Globus pallidus (tissue), 1 donor: ENCODE measurements around the gene ZNF681.
"Not testable (repeated sequence)": the region's sequence is repeated elsewhere in the genome, so short reads cannot be mapped to it uniquely, and the experiment has no call there.

ENCODE experiments used
- DNase-seq: peaks from one replicate; pipeline ENCODE4 v3.0.0-alpha.2; 2015; ENCODE audit warnings: low spot score

ZNF681 gene

DNA sequence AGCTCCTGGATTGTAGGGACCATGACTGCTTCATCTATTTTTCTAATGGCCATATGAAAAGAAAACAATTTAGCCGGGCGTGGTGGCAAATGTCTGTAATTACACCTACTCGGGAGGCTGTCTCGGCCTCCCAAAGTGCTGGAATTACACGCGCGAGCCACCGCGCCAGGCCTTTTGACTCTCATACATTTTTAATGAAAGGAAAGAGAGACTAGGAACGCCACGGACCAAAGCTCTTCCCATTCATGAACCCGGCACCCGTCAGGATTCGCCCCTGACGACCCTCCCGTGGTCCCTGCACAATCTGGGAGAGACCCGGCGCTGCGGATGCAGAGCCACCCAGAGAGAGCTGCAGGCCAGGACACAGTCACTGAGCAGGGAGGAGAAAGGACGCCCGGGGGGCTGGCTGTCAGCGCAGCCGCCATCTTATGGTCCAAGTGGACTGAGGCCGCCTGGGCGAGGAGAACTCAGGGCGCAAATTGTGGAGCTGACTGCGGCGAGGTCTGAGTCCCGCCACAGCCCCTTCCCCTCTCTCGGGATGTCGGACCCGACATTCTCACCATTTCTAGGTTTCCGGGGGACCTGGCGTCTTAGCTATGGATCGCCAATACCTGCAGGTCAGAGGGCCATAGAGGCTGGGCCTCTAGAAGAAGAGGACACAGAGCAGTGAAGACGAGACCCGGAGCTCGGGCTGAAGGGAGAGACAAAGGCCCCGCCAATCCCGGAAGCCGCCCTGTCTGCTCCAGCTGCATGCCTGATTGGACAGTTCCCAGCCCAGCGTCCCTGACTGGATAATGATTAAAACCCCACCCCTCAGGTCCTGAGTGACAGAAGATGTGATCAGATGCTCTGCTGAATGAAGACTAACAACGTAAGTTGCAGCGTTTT is at the start of gene ZNF681:
TSS of gene ZNF681 (minus strand) at position 705 of the 888 bp plus-strand sequence. CDS start at position 563, 142 bp downstream.
- DNase-seq = peak; percentile 88

- no peak for DNase-seq
Observed at GRCh38 chr19:23804676-23805075, 46.0 kb upstream of the ZNF681 start.

DNA sequence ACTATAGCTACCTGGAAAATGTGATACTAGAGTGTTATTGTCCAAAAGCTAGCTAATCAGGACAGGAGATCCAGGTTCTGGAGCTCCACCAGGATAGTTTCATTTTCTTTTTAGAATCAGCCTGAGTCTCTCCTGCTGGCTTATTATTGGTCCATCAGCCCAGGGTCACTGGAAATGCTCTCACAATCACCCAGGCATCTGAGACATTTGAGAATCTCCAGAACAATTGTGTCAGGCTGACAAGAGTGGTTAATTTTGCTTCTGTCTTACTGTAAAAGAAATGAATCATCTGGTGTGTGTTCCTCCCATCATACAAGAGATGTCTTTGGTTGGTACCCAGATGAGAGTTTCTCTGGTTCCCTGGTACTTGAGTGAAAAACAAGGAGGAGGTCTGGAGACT is 43.6 kb upstream of the ZNF681 start:
- DNase-seq = no peak

DNA sequence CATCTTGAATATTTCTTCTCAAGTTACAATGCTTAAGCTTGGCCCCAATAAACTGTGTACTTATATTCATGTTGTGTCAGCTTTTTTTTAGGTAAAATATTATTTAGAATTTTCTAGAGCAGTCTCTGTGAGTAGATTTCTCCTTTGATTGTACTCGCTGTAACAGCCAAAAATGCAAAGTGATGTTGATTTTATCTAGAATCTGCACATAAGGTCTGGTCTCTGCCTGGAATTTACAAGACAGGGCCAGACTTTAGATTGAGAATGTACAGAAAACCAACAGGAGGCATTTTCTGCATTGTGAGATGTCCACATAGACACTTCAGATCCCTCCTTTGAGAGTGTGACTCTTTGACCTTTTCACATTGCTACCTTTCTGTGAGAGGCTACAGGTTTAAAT is 43.1 kb upstream of the ZNF681 start:
- DNase-seq = no peak

DNA sequence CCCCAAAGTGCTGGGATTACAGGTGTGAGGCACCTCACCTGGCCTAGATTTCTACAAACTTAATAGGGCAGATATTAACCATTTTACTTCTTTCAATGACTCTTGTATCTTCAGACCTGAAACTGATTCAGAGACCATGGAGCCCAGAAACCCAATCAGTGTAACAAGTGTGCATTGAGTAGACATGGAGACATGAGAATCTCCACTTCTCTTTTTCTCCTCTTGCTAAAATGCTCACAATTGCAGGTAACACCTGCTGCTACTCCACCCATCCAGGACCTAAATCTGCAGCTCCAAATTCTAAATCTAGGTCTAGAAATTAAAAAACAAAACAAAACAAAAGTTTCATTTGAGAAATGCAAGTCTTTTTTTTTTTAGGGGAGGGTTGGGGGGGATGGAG is 42.2 kb upstream of the ZNF681 start:
- DNase-seq = no peak

- no peak for DNase-seq
Observed at GRCh38 chr19:23800271-23800670, 41.6 kb upstream of the ZNF681 start.

DNA sequence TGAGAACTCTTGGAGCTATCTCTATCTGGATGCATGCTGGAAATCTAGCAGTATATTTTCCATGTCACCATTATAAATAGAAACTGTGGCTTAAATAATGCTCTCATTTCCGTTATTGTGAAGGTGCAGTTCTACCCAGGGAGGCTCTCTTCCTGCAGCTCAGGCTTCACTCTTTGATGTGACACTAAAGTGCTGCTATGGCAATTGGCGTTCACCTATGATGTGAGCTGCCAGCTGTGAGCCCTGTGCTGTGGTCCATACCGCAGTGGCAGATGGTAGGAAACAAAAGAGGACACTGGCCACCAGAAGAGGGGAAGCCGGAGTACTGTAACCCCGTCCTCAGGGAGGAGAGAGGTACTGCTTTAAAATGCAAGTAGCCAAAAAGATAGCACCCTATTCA is 40.6 kb upstream of the ZNF681 start:
- no peak for DNase-seq

DNA sequence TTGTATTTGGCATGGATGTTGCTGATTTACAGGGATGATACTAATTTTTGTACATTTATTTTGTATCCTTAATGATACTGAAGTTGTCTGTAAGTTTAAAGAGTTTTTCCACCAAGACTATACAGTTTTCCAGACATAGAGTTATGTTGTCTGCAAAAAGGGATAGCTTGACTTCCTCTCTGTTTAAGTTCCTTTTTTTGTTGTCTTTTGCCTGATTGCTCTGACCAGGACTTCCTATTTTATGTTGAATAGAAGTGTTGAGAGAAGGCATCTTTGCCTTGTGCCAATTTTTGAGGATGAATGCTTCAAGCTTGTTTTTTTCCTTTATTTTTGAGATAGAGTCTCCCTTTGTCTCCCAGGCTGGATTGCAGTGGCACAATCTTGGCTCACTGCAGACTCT is 36.8 kb upstream of the ZNF681 start:
- no peak for DNase-seq

- no peak for DNase-seq
Observed at GRCh38 chr19:23792784-23793183, 34.1 kb upstream of the ZNF681 start.

GRCh38 chr19:23790641-23791488 is 32.2 kb upstream of the ZNF681 start:
- DNase-seq = no peak

- no peak for DNase-seq
Observed at GRCh38 chr19:23789246-23789645, 30.6 kb upstream of the ZNF681 start.

DNA sequence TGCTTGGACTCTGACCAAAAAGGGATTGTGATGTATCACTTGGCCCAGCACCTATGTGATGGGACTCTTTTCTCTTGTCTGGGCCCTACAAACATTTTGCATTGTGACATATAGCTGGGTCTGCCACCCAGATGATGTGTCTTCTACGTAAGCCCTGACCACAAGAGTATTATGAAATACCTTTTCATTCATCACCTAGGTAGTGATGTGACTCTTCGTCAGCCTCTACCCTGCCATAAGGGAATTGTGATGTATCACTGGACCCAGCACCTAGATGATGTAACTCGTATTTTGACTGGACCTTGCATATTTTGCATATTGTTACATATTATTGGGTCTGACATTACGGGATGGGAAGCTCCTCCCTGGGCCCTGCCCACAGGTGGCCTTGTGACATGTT is 29.7 kb upstream of the ZNF681 start:
- no peak for DNase-seq

DNA sequence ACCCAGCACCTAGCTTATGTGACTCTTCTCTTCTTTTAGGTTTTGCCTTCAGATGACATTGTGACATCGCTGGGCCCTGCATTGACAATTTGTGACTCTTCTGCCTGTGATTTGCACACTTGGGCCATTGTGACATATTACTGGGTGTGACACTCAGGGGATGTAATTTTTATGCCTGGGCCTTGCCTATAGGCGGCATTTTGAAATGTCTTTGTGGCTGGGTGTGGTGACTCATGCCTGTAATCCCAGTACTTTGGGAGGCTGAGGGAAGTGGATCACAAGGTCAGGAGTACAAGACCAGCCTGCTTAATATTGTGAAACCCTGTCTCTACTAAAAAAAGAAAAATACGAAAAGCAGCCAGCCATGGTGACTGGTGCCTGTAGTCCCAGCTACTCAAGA is 28.4 kb upstream of the ZNF681 start:
- DNase-seq = no peak

DNA sequence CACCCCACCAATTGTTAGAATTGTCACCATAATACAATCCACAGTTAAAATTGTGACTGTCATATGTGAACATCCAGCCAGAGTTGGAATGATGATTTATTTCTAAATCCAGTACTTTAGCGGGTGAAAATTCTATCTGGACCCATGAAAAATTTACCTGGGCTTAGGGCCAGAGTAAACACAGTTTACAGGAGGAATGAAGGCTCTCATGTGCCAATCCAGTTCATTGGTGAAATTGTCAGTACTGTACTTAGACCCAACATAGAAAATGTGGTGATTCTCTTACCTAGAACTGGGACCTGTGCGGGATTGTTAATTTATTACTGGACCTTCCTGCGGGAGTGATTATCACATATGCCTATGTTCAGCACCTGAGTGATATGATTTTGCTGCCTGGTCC is 27.3 kb upstream of the ZNF681 start:
- DNase-seq = no peak

DNA sequence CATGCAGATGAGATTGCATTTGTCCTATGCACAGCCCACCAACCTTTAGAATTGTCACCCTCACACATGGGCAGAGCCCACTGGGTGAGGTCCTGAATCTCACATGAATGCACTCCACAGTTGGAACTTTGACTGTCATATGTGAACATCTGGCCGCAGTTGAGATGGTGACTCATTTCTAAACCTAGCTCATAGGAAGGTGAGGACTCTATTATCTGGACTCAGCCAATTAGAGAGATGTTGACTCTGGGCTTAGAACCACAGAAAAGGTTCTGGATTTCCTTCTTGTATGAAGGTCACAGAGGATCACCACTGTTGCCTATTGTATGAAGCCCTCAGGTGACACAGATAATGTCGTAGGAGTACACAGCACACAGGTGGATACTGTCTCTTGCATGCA is 25.6 kb upstream of the ZNF681 start:
- no peak for DNase-seq

- no peak for DNase-seq
Observed at GRCh38 chr19:23783636-23784035, 24.9 kb upstream of the ZNF681 start.

GRCh38 chr19:23779645-23780044 is 21.0 kb upstream of the ZNF681 start:
- DNase-seq = no peak

GRCh38 chr19:23778566-23778965 is 19.9 kb upstream of the ZNF681 start:
- no peak for DNase-seq

- not testable (repeated sequence) for DNase-seq
Observed at GRCh38 chr19:23778036-23778435, 19.3 kb upstream of the ZNF681 start.

DNA sequence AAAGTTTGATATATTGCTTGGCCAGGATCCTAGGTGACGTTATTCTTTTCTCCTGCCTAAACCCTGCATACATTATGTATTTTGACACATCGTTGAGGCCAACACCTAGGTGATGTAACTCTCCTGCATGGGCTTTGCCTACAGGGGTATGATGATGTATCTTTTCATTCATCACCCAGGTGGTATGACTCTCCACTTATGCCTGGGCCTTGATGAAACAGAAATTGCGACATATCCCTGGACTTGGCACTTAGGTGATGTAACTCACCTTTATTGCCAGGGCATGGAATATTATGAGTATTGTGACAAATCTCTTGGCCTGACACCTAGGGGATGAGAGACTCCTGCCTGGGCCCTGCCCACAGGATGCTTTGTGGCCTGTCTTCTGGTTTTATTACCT is 18.5 kb upstream of the ZNF681 start:
- no peak for DNase-seq

GRCh38 chr19:23776507-23777205 is 18.0 kb upstream of the ZNF681 start:
- no peak for DNase-seq

DNA sequence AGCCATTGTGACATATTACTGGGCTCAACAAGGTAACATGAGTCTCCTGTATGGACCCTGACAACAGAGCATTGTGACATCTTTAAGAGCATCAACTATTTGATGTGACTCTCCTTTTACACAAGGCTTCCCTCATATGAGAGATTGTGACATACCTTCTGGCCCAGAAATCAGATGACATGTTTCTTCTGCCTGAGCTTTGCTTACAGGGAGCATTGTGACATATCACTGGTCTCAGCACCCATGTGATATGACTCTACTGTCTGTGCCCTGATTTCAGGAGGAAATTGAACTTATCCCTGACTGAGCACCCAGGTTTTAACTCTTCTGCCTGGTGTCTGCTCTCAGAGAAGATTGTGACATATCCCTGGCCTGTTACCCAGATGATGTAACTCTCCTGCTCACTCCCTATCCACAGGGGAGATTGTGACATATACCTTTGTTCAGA is 15.9 kb upstream of the ZNF681 start:
- no peak for DNase-seq
